HG03342 (cell line): ENCODE data around the gene CORO6.

Source experiments
- ATAC-seq: cut with Tn5 transposase; IDR thresholded peaks from one replicate; pipeline ENCODE4 v1.9.1; 2021; ENCODE audit warnings: mild to moderate bottlenecking, moderate library complexity; ENCODE audit not compliant: unreplicated experiment

CORO6 gene

DNA sequence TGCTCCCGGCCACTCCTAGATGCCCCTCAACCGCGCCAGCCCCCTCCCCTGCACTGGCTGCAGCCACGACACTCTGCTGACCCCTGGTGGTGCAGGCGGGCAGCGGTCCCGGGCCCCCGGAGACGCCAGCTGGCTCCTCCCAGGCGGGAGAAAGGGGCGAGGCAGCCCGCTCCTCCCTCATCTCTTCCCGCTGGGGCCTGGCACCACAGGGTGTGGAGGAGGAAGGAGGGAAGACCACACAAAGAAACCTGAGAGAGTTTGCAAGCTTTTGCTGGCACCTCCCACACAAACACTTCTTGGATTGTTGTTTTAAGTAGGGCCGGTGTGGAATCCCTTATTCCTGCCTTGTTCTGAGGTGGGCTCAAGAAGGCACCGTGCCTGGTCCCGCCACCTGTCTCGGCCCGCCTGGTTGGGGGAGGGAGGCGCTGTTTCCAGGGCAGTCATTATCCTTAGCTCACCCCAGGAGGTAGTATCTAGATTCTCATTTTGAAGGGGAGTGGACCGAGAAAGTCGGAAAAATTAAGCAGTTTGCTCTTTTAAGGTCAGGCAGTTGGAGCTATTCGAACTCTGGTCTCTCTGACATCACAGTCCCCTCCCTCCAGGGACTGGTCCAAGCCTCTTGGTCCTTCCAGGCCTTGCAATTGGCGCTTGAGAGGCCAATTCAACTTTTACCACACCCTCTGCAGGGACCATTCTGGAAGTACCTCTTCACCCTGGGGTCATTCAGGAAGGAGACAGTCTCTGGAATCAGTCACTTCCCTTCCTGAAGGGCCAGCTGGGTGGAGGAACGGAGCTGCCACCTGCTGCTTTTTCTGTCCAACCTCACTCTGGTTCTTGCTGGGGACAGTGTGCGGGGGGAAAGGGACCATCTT is 30.7 kb downstream of the CORO6 start:
- ATAC-seq: peak; percentile 33

DNA sequence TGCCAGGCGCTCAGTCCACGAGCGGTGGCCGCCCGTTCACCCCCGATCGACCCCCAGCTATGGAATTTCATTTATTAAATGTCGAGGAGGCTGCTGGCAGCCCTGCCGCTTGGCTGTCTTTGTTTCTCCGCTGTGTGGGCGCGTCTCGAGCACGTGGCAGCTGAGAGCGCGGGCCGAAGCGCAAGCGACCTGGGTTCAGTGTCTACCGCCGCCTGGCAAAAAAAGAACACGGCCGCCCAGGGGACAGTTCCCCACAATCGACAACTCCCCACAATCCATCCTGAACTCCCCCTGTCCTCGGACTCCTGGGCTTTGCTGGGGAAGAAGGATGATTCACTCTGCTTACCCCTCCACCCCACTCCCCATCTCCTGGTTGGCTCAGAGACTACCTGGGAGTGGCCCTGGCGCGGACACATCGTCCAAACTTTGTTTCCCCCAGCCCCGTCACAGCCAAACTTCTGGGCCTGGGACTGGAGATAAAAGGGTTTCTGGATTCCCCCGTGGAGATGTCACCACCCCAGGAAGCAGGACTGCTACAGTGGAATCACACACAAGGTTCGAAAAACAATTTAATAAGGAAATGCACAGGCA is 31.5 kb downstream of the CORO6 start:
- ATAC-seq: no peak

DNA sequence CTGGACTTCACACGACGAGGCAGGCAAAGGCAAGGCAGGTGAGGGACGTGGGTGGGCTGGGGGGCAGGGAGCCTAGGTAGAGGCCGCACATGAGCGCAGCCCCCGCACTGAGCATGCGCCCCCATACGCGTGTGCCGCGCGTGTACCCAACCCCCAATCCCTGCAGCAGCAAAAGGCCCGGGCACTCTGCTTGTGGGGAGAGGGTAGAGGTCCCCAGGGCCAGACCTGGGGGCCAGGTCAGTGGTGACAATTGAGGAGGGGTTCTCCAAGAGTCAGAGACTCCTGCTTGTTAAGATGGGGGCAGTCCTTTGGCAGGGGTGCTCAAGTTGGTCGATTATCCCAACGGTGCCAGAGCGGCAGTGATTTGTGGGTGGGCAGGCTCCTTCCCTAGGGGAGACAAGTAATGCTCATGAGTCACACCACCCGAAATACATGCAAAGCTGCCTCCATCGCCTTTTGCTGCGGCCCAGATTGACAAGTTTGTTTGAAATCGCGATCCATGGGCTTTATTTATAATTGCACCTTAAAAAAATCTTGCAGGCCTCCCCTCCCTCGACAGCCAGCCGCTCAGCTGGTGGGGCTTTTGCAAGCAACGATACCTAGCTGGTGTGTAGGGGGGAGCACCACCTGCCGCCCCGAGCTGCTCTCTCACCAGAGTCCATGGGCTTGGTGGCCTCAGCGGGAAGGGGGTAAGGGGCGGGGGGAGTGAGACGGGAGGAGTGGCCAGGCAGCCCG is 32.1 kb downstream of the CORO6 start:
- ATAC-seq: no peak

DNA sequence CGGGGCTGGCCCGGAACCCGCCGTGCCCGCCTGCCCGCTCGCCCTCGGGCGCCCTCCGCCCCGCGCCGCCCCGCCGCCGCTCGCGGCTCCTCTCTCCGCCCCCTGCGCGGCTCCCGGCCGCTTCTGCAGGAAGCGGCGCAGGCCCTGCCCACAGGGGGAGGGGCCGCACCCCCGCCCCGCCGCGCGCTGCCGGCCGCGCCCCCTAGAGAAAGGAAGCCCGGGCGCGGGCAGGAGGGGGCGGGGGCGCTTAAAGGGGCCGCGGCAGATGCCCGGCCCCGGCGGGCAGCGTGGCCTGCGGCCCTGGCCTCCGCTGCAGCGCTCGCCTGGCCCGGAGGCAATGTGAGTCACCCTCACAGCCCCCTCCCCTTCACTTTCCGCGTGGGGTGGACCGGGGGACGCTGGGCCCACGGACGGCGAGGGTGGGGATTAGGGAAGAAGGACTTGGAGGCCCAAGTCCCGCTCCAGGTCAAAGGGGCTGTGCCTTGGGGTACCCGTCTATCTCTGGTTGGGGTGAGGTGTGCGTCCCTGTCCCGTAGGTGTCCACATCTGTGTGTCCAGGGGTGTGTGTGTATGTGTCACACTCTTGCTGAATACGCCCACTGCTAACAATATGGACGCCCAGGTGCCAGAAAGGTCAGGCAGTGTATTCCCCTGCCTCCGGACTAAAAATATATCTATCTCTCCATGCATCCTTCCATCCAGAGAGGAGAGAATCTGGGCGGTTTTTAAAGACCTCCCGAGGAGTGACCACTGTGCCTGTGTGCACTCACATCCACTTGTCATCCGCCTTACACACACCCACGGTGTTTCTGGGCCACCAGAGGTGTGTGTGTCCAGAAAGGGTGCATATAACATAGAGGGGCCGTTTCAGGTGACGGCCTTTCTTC is 32.9 kb downstream of the CORO6 start, which contains the start of gene GIT1:
TSS of gene GIT1 (minus strand) at position 125 of the 887 bp plus-strand sequence. CDS start 270 bp downstream, outside the sequence.
- ATAC-seq: peak; percentile 49

DNA sequence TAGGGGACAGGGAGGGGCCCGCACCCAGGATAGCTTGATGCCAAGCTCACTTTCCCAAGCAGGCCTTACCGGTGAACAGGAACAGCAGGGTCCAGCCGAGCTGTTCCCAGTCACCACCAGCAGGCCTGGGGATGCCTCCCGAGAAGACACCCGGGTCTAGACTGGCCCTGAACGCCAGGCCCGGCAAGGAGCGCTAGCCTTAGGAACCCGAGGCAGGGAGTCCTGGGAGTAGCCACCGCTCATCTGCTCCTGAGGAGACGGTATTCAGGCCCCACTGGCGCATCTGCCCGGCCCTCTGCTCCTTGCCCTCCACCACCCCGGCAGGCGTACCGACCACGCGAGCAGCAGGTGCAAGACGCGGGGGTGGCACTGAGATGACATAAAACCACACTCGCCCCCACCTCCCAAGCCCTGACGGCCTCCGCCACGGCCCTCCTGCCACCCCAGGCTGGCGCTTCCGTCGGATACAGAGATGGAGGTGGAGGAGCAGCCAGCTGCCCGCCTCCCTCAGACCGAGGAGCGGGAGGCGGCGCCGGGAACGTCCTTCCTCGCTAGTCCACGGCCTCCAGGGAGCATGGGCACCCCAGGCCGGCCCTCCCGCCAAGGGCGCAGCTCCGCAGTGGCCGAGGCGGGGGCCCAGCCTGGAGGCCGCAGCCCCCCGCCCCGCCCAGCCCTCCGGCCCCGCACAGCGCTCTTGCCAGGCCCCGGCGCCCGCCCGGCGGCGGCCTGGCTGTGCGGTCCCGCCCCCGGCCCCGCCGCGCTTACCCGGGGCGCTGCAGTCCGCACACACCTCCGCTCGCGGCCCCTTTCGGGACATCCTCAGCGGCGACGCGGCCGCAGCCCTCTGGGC is 33.9 kb downstream of the CORO6 start:
- peak; percentile 6 for ATAC-seq

DNA sequence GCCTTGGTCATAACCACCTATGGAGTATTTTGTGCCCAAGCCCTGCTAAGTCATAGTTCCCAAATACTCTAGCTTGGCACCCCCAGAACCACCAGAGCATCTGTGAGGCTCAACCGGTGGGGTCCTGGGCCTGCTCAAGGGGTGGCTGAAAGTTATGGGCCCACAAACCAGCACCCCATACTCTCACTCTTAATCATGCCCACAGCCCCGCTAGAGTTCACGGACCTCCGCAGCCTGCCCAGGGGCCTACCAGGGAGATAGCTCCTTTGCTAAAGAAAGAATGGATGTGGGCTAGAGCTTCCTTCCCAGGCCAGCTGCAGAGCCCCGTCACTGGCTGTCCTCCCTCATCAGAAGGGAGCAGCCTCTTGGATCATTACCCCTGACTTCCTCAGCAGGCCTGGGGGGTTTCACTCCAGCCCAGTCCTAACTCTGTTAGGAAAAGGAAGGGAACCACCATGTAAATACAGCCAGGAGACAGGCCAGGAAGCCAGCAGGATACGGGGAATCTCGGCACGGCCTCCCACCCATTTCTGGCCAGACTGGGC is 34.6 kb downstream of the CORO6 start:
- ATAC-seq: no peak

DNA sequence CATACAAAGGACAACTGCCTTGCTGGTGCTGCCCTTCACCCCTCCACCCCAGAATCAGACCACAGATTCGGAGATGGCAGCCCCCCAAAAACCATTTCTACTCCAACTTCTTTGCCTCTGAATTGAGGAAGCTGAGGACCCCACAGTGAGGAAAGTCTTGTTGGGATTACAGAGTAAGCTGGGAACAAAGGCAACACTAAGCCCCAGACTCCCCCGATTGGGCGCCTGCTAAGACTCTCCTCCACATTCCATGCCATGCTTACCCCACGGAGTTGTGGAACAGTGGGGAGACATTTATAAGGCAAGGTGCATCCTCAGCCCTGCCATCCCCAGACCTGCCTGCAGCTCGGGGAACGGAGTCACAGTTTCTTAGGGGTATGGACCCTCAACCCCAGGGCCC is 35.1 kb downstream of the CORO6 start:
- no peak for ATAC-seq

DNA sequence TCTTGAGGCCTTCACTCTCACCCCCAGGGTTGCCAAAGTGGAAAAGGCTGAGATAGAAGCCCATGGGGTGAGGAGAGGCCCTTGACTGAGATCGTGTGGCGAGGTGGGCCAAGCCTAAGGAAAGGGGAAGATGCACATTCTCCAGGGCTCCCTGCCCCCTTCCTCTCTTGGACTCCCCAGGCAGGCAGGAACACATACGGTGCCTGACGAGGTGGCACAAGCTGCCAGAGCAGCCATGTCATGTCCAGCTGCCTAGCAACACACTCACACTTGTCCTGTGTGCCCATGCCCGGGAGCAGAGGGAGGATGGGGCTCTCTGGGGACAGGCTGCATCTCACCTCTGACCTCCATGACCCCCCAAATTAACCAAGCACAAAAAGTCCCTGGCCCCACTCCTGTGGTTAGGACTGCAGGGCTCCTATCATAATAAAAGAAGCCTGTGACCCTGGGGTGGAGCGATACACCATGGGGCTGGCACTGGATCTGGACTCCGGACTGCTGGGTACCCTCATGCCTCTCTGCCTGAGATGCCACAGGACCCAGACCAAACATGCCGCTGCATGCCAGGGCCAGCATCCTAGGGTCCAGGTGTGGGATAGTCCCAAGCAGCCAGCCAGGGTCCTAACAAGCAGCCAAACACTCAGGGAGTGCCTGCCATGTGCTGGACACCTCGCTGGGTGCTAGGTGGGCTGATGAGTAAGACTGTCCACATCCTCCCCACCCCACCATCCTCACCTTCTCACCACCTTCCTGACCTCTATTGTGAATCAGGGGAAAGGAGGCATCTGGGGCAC is 35.8 kb downstream of the CORO6 start:
- no peak for ATAC-seq

DNA sequence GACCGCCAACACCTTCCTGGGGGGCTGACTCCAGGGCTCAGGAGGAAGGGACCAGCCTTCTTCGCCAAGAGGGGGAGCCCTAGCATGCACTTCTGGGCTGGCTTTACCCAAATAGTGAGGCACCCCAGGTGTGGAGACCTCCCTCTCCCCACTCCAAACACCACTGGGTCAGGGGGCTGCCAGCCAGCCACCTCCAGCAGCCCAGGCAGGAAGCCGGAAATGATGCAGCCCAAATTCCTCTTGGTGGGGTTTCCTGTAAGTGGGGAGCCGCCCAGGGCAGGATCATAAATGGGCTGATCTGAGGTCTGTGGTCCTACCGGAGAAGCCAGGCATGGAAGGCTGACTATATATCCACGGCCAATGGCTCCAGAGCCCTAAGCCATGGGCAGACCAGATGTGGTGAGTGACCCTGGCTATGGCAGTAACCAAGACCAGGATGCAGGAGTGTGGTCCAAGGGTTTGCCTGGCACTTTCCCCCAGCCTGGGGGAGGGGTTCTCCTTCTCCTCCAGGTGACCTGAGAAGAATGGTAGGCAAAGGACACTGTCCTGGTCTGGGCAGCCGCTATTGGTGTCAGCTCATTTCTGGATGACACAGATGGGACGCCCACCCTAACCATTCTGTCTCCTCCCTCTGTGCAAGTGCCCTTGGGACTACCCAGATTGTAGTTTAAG is 37.5 kb downstream of the CORO6 start:
- no peak for ATAC-seq

DNA sequence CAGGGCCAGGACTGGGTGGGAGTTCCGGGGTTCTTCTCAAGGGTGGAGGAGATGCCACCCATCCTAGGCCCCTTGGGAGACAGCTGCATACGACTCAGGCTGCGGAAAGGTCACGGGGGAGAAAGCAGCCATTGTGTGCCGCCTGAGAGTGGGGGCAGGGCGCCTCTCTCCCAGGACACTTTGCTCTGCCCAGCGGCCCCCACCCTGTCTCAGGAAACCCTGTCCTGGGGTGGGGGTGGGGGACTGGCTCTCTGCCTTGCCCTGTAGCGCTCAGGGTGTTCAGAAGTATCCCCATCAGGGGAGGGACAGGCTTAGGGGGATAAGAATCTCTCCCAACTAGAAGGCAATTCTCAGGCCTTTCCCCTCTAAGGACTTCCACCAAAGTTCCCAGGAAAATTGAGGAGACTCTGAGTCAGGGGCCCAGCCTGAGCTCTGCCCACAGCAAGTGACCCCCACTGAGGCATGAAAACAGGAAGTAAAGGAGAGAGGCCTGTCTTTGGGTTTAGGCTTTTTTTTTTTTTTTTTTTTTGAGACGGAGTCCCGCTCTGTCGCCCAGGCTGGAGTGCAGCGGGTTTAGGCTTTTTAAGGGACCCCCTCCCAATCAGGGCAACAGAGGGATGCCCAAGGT is 38.1 kb downstream of the CORO6 start:
- ATAC-seq: no peak

DNA sequence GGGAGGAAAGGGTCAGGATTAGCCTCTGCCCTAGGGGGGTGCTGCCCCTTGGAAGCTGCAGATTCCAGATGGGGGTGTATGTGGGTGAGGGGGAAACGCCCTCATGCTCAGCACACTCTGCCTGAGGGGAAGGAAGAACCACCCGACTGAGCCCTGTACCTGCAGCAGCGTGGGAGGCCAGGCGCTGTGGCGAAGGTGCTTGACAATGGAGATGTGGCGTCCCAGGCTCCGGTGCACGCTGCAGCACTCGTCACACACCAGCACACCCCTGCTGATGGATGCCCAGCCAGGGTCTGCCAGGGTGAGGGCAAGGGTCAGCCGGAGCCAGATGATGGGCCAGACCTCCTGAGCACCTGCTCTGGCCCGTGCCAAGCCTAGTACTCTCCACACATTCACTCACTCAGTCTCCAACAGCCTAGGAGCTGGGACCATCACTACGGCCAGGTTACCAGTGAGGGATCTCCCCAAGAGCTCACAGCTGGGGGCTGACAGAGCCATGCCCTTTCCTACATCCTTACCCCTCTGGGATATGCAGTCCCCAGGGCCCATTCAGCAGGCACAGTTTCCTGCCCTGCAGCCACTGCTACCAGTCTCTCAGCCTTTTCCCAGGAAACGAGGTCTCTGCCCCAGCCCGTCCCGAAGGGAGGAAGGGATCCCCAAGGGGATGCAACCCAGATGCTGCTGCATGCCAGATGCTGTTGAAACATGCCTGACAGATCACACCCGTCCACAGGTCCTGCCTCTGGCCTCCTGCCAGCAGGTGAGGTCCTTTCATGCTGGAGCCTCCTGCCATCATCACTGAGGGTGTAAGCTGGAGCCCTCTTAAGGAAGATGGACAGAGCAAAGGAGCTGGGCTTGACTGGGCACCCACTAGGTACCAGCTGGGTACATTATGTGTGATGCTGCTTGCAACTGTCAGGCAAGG is 39.1 kb downstream of the CORO6 start:
- no peak for ATAC-seq

DNA sequence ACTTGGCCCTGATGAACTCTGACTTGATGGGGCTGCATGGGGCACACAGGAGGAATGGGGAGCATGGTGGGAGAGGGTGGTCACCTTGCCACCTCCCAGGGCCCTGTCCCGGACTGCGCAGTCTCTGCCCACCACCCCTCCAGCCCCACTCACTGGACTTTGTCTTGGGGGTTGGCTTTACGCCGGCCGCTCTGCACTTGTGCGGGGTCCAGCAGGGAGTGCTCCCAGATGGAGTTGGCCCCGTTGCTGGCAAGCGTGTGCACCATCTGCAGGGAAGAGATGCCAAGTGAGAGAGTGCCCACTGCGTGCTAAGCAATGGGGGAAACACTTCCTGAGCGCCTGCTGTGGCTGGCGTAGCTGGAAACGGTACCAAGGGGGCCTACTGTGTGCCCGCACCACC is 39.9 kb downstream of the CORO6 start:
- ATAC-seq: no peak

DNA sequence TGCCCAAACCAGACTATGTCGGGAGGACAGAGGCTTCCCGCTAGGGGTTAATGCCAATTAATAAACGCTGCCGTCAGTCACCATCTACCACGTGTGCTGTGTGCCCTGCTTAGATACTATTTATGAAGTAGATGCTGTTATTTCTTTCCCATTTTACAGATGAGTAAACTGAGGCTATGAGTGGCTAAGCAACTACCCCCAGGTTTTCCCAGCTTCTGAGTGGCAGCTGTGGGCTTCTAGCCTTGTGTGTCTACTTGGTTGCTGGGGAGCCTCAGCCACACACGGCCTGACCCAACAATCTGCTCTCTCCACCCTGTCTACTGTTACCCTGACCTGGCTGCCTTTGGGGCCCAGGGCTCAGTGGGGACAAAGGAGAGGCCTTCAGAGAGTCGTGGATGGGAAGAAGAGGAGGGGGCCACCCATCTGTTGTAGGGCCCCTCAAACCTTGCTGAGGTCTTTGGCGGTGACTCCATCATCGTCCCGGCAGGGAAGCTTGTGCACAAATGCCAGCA is 40.4 kb downstream of the CORO6 start:
- no peak for ATAC-seq

DNA sequence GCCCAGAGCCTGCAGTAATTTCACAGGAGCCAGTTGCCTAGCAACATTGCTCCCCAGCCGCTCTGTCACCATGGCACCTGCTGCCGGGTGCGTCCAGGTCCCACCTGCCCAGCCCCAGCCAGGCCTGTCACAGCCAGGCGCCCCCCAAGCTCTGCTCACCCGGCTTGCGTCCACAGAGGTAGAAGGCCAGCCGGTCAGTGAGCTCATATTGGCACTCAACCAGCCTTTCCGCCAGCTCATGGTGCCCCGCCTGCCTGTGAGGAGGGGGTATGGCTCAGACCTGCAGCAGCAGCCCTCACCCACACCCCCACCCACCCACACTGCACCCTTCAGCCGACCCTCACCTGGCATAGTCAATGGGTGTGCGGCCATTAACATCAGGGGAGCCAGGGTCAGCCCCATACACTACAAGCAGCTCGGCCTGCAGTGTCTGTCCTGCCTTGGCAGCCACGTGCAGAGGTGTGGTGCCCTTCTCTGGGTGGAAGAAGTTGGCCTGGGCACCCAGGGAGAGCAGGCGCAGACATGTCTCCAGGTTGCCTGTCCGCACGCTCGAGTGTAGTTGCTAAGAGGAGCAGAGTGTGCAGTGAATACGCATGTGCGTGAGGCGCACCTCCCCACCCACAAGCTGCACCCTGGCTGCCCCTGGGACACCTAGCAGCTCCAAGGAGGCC is 41.0 kb downstream of the CORO6 start:
- no peak for ATAC-seq

DNA sequence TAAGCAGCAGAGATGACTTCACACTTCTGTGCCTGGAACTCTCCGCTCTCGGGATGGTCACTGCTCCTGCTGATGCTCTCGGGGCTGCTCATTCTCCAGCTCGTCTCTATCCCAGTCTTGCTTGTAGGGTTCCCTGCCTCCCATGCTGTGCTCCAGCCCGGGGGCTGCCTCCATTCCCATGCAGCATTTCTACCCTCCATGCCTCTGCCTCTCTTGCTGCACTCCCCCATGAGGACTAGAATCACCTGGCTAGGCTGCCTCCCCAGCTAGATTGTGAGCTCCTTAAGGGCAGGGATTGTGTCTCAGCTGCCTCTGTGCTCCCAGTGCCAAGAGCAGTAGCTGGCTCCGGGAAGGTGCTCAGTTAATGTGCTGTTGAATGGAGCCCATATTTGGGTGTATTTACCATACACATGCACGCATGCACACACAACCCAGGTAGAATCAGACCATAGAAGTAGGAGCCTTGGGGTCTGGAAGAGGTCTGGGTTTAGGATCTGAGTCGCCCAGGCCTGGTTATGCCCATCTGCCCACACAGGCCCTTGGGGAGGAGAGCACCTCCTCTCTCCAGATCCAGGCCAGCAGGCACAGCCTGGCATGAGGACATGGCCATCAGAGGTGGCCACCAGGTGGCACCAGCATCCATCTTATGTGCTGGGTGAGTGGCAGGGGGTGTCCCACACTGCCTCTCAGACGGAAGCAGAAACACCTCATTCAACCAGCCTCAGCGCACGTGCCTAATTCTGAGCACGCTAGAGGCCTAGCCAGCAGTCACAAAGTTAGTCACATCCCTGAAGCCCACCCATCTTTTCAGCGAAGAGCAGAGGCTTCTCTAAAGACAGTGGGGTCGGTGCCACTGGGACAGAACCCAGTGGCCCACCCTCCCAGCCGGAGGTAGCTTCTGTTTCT is 42.6 kb downstream of the CORO6 start:
- peak; percentile 67 for ATAC-seq
